GM03348 (cell line): ENCODE data around the gene FAS.

Experiments used
- DNase-seq: peaks from one replicate; pipeline ENCODE4 v3.0.0; 2012; ENCODE audit warnings: low spot score

FAS gene

GRCh38 chr10:88990384-88991160 lies at the start of gene FAS:
Gene FAS, plus strand, starts transcription at chr10:88990798. Its CDS starts 79 bp downstream, at chr10:88990877.
- peak; percentile 83 for DNase-seq

GRCh38 chr10:88941026-88941425 lies 49.6 kb upstream of the FAS start:
- no peak for DNase-seq

GRCh38 chr10:88943778-88944177 lies 46.8 kb upstream of the FAS start:
- DNase-seq: no peak

GRCh38 chr10:88944813-88945212 lies 45.8 kb upstream of the FAS start:
- no peak for DNase-seq

- no peak for DNase-seq
These were observed 44.4 kb upstream of the FAS start for GRCh38 chr10:88946200-88946599.

GRCh38 chr10:88946965-88947590 lies 43.5 kb upstream of the FAS start:
- no peak for DNase-seq

- DNase-seq: no peak
These were observed 41.5 kb upstream of the FAS start for GRCh38 chr10:88949051-88949450.

GRCh38 chr10:88949912-88950837 lies 40.4 kb upstream of the FAS start:
- no peak for DNase-seq

- DNase-seq: peak; percentile 65
These were observed 37.9 kb upstream of the FAS start, which contains the start of gene ACTA2 for GRCh38 chr10:88952647-88953111. Gene ACTA2, minus strand, starts transcription at chr10:88952773. Its CDS starts 3,843 bp downstream, at chr10:88948930.

- DNase-seq: no peak
These were observed 36.9 kb upstream of the FAS start for GRCh38 chr10:88953662-88954061.

GRCh38 chr10:88954458-88955083 lies 36.0 kb upstream of the FAS start:
- no peak for DNase-seq

GRCh38 chr10:88957381-88957780 lies 33.2 kb upstream of the FAS start:
- no peak for DNase-seq

GRCh38 chr10:88958721-88959120 lies 31.9 kb upstream of the FAS start:
- DNase-seq: peak; percentile 21

GRCh38 chr10:88960802-88961201 lies 29.8 kb upstream of the FAS start:
- DNase-seq: no peak

- no peak for DNase-seq
These were observed 29.3 kb upstream of the FAS start for GRCh38 chr10:88961266-88961665.

- no peak for DNase-seq
These were observed 28.3 kb upstream of the FAS start for GRCh38 chr10:88962336-88962735.

- DNase-seq: no peak
These were observed 27.3 kb upstream of the FAS start for GRCh38 chr10:88963318-88963717.

- DNase-seq: no peak
These were observed 26.2 kb upstream of the FAS start for GRCh38 chr10:88964360-88964759.

- DNase-seq: no peak
These were observed 25.7 kb upstream of the FAS start for GRCh38 chr10:88964869-88965415.

- DNase-seq: no peak
These were observed 23.8 kb upstream of the FAS start for GRCh38 chr10:88966797-88967196.

GRCh38 chr10:88968391-88968790 lies 22.2 kb upstream of the FAS start:
- peak; percentile 22 for DNase-seq
